ENCODE data around the gene IGSF10. TPM values are rescaled to one million over a fixed set of nuclear protein-coding genes. Genes with fewer than 3 reads are reported as not detected.

Gene IGSF10
- total RNA-seq, 1 experiment from 2014 or later, result 0.55 TPM

DNA sequence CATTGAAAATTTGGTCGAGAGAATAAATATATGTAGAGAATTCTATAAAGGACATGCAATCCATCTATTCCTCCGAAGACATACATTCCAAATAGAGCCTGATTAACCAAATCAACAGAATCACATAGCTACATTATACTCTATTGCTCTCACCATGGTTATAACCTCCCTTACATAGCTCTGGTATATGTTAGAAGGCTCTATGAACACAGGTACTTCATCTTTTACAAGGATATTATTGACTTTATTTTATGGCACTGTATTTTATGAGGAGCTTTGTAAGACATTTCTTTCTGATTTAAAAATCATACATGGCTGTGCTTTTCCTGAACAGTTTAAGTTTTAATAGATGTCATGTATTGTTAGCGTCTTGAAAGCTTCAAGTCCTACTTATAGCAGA is 4.8 kb downstream of the IGSF10 start:
- ChIA-PET POLR2A (ENCODE audit: unreplicated experiment) (no interaction called here), CTCF (no interaction called here)
- Histone ChIP-seq H2AFZ (no peak overlapping the region), H3K4me3 (no peak overlapping the region), H3K36me3 (ENCODE audit: low read depth) (no peaks in the 10 kb centered on the region), H3F3A (ENCODE audit: insufficient read depth, low read depth) (no peaks in the 10 kb centered on the region), H3K27ac (no peak overlapping the region), H3K4me1 (replicated peaks; ENCODE audit: insufficient read depth) (no peaks in the 10 kb centered on the region), H3K4me2 (no peak overlapping the region), H3K9me3 (ENCODE audit: insufficient read depth, low read depth) (no peaks in the 10 kb centered on the region), H3K27me3 (ENCODE audit: insufficient read depth, low read depth) (no peaks in the 10 kb centered on the region), H3K79me2 (ENCODE audit: low read depth) (no peaks in the 10 kb centered on the region), H4K20me1 (ENCODE audit: insufficient read depth) (no peaks in the 10 kb centered on the region), H3K9me2 (ENCODE audit: insufficient read depth) (no peaks in the 10 kb centered on the region)
- no peak for DNase-seq
- BruUV-seq (replicated peaks), result no TSS peak
- intact Hi-C loops (cut with micrococcal nuclease; ENCODE audit: unreplicated experiment), result no loop called here
- TF ChIP-seq, protein P1, sequence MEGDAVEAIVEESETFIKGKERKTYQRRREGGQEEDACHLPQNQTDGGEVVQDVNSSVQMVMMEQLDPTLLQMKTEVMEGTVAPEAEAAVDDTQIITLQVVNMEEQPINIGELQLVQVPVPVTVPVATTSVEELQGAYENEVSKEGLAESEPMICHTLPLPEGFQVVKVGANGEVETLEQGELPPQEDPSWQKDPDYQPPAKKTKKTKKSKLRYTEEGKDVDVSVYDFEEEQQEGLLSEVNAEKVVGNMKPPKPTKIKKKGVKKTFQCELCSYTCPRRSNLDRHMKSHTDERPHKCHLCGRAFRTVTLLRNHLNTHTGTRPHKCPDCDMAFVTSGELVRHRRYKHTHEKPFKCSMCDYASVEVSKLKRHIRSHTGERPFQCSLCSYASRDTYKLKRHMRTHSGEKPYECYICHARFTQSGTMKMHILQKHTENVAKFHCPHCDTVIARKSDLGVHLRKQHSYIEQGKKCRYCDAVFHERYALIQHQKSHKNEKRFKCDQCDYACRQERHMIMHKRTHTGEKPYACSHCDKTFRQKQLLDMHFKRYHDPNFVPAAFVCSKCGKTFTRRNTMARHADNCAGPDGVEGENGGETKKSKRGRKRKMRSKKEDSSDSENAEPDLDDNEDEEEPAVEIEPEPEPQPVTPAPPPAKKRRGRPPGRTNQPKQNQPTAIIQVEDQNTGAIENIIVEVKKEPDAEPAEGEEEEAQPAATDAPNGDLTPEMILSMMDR (conservative IDR thresholded peaks at IDR 0.05), result no peak
- no peak for TF ChIP-seq EZH2 (IDR thresholded peaks at IDR 0.05; ENCODE audit: low read depth)

DNA sequence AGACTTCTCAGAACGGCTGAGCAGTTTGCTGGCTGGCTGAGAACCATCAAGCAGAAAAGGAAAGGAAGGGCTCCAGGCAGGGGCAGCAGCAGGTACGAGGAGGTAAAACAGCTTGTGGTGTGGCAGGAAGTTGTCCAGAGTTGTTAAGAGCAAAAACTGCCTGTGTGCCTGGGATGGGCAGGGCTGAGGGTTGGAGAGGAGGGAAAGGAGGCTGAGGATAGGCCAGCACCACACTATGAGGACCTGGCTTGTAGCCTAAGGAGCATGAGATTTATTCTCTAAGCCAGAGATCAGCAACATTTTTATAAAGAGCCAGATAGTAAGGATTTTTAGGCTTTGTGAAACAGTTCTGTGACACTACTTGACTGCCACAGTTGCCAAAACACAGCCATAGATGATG is 8.0 kb downstream of the IGSF10 start:
- Histone ChIP-seq H3F3A (ENCODE audit: insufficient read depth, low read depth) (no peaks in the 10 kb centered on the region), H3K27me3 (ENCODE audit: insufficient read depth, low read depth) (no peaks in the 10 kb centered on the region), H3K27ac (no peak overlapping the region), H3K4me3 (no peak overlapping the region), H3K9me3 (ENCODE audit: insufficient read depth, low read depth) (0 out of 2 replicates have a peak, but pooled peaks cover 3% of the 10 kb centered on the region), H3K36me3 (ENCODE audit: low read depth) (no peaks in the 10 kb centered on the region), H3K4me1 (replicated peaks; ENCODE audit: insufficient read depth) (no peaks in the 10 kb centered on the region), H3K4me2 (no peak overlapping the region), H4K20me1 (ENCODE audit: insufficient read depth) (no peaks in the 10 kb centered on the region), H2AFZ (no peak overlapping the region), H3K79me2 (ENCODE audit: low read depth) (no peaks in the 10 kb centered on the region), H3K9me2 (ENCODE audit: insufficient read depth) (no peaks in the 10 kb centered on the region)
- TF ChIP-seq, protein P1 (conservative IDR thresholded peaks at IDR 0.05), result no peak
- no peak for TF ChIP-seq EZH2 (IDR thresholded peaks at IDR 0.05; ENCODE audit: low read depth)
- CTCF ChIA-PET, result no interaction called here
- POLR2A ChIA-PET (ENCODE audit: unreplicated experiment), result no interaction called here
- intact Hi-C loops (cut with micrococcal nuclease; ENCODE audit: unreplicated experiment), result no loop called here
- DNase-seq, result no peak
- no TSS peak for BruUV-seq (replicated peaks)

DNA sequence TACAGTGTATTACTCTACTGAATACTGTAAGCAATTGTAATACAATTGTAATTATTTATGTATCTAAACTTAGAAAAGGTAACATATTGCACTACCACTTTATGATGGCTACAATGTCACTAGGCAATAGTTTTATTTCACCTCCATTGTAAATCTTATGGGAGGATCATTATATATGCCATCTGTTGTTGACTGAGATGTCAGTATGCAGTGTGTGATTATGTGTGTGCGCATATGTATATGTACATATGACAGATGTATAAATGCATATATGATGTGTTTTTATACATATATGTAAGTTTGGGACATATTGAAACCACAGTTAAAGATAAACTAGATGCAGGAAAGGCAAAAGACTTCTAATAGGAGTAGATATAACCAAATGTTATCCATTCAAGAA is 8.5 kb downstream of the IGSF10 start:
- Histone ChIP-seq H4K20me1 (ENCODE audit: insufficient read depth) (no peaks in the 10 kb centered on the region), H3K27ac (no peak overlapping the region), H2AFZ (no peak overlapping the region), H3K4me2 (no peak overlapping the region), H3F3A (ENCODE audit: insufficient read depth, low read depth) (no peaks in the 10 kb centered on the region), H3K36me3 (ENCODE audit: low read depth) (no peaks in the 10 kb centered on the region), H3K27me3 (ENCODE audit: insufficient read depth, low read depth) (no peaks in the 10 kb centered on the region), H3K4me1 (replicated peaks; ENCODE audit: insufficient read depth) (no peaks in the 10 kb centered on the region), H3K9me3 (ENCODE audit: insufficient read depth, low read depth) (0 out of 2 replicates have a peak, but pooled peaks cover 3% of the 10 kb centered on the region), H3K9me2 (ENCODE audit: insufficient read depth) (no peaks in the 10 kb centered on the region), H3K79me2 (ENCODE audit: low read depth) (no peaks in the 10 kb centered on the region), H3K4me3 (no peak overlapping the region)
- intact Hi-C loops (cut with micrococcal nuclease; ENCODE audit: unreplicated experiment), result no loop called here
- no peak for TF ChIP-seq EZH2 (IDR thresholded peaks at IDR 0.05; ENCODE audit: low read depth)
- TF ChIP-seq, protein P1 (conservative IDR thresholded peaks at IDR 0.05), result no peak
- DNase-seq, result no peak
- POLR2A ChIA-PET (ENCODE audit: unreplicated experiment), result no interaction called here
- no TSS peak for BruUV-seq (replicated peaks)
- CTCF ChIA-PET, result no interaction called here
